Measurements from ENCODE around the gene TYW1B.
"Not testable (repeated sequence)": the region's sequence is repeated elsewhere in the genome, so short reads cannot be mapped to it uniquely, and the experiment has no call there.

DNA sequence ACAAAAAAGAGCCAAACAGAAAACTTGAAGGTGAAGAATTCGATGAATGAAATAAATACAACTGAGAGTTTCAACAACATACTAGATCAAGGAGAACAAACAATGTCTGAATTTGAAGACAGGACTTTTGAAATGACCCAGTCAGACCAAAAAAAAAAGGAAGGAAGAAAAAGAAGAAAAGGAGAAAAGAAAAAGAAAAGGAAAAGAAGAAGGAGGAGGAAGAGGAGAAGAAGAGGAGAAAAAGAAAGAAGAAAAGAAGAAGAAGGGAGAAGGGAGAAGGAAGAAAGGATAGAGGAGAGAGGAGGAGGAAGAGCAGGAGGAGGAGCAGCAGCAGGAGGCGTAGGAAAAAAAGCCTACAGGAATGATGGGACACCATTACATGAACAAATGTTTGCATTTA, 97.6 kb downstream of the TYW1B start:
- TF ChIP-seq, protein P1, sequence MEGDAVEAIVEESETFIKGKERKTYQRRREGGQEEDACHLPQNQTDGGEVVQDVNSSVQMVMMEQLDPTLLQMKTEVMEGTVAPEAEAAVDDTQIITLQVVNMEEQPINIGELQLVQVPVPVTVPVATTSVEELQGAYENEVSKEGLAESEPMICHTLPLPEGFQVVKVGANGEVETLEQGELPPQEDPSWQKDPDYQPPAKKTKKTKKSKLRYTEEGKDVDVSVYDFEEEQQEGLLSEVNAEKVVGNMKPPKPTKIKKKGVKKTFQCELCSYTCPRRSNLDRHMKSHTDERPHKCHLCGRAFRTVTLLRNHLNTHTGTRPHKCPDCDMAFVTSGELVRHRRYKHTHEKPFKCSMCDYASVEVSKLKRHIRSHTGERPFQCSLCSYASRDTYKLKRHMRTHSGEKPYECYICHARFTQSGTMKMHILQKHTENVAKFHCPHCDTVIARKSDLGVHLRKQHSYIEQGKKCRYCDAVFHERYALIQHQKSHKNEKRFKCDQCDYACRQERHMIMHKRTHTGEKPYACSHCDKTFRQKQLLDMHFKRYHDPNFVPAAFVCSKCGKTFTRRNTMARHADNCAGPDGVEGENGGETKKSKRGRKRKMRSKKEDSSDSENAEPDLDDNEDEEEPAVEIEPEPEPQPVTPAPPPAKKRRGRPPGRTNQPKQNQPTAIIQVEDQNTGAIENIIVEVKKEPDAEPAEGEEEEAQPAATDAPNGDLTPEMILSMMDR (IDR thresholded peaks at IDR 0.05): not testable (repeated sequence)
- not testable (repeated sequence) for TF ChIP-seq ZFX (IDR thresholded peaks at IDR 0.05; ENCODE audit: borderline replicate concordance)

All from 22Rv1 (cell line).